Upper lobe of left lung (tissue), 4 donors: ENCODE data around the gene TAF7.

ENCODE experiments used
- CTCF ChIP-seq, 6 experiments: fragments of 450-650 bp in 4 of 6; fragments of 200-600 bp in 2 of 6; sonication (generic) in 2 of 6; IDR thresholded peaks; one replicate each; pipeline ENCODE4 v1.5.1; 2016 to 2019; ENCODE audit warnings: antibody characterized with exemption in 6 of 6
- EP300 ChIP-seq, 4 donors: sonication (generic); formaldehyde crosslinking; IDR thresholded peaks; one replicate each; pipeline ENCODE4 v1.5.1; 2017; ENCODE audit warnings: antibody characterized with exemption in 4 of 4, control low read depth in 2 of 4

DNA sequence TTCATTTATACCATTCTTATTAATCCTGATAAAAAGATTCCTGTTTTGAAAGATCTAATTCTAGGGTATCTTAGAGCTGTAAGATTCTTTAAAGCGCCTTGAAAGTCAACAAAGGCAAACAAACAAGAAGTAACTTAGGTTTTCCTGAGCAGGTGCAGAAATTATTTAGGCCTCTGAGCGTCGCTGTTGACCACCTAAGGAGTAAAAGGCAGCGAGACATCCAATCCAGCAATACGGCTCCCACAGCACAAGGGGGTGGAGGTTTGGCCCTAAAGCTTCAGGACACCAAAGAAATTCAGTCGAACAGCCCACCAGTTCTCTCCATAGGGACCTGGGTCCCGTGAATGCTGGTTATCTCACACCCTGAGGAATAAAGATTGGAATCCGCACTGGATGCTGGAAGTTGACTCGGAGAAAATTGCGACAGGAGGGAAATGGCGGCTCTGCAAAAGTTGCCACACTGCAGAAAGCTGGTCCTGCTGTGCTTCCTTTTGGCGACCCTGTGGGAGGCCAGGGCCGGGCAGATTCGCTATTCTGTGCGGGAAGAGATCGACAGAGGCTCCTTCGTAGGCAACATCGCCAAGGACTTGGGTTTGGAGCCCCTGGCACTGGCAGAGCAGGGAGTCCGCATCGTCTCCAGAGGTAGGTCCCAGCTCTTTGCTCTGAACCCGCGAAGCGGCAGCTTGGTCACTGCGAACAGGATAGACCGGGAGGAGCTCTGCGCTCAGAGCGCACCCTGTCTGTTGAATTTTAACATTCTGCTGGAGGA lies 18.1 kb upstream of the TAF7 start, which contains the start of gene PCDHGA2:
- TF ChIP-seq CTCF (IDR thresholded peaks at IDR 0.05): peak in 2 of 6 experiments; percentile 13 to 18
- no peak for TF ChIP-seq EP300 (IDR thresholded peaks at IDR 0.05)
